22Rv1 (cell line): ENCODE data around the gene SLC10A3.

Source experiments
- CTCF ChIP-seq: fragments of 450-650 bp; IDR thresholded peaks from 2 replicates; pipeline ENCODE4 v1.5.1; 2017; ENCODE audit warnings: mild to moderate bottlenecking
- ZFX ChIP-seq: fragments of 450-650 bp; IDR thresholded peaks from 2 replicates; pipeline ENCODE4 v1.6.1; 2017; ENCODE audit warnings: antibody characterized with exemption, borderline replicate concordance

GRCh38 chrX:154508384-154508745, 17.9 kb upstream of the SLC10A3 start:
- TF ChIP-seq CTCF (no peak), ZFX (no peak)
